Breast epithelium (tissue), 4 donors: Measurements from ENCODE around the gene CIBAR2. TPM values are rescaled to one million over a fixed set of nuclear protein-coding genes. Genes with fewer than 3 reads are reported as not detected.

ENCODE experiments used
- DNase-seq, 2 donors: peaks; one replicate each; pipeline ENCODE4 v3.0.0-alpha.2; 2019; ENCODE audit warnings: low spot score in 2 of 2
- H3K27ac ChIP-seq, 2 donors: fragments of 200-600 bp; sonication (generic) in 1 of 2; one replicate each; pipeline ENCODE4 v1.5.1; 2016 to 2019; ENCODE audit warnings: mild to moderate bottlenecking in 1 of 2
- H3K27me3 ChIP-seq, 2 donors: fragments of 200-600 bp; sonication (generic) in 1 of 2; one replicate each; pipeline versions ENCODE4 v1.5.1 to v1.6.0; 2017 to 2019; ENCODE audit warnings: control low read depth in 1 of 2, mild to moderate bottlenecking in 1 of 2
- H3K36me3 ChIP-seq: fragments of 200-600 bp; one replicate; pipeline ENCODE4 v1.5.1; 2019
- H3K4me1 ChIP-seq, 2 donors: fragments of 200-600 bp; sonication (generic); one replicate each; pipeline ENCODE4 v1.5.1; 2016 to 2019; ENCODE audit warnings: control low read depth in 1 of 2
- H3K4me3 ChIP-seq, 3 donors: fragments of 200-600 bp; sonication (generic); 1 replicate in 2 of 3; 2 replicates in 1 of 3; pipeline ENCODE4 v1.5.1; 2016 to 2019; ENCODE audit warnings: mild to moderate bottlenecking in 3 of 3, moderate library complexity in 2 of 3
- H3K9me3 ChIP-seq, 2 donors: fragments of 200-600 bp; sonication (generic) in 1 of 2; one replicate each; pipeline ENCODE4 v1.5.1; 2016 to 2019; ENCODE audit warnings: control low read depth in 1 of 2
- CTCF ChIP-seq, 3 donors: fragments of 450-650 bp; IDR thresholded peaks; one replicate each; pipeline ENCODE4 v1.5.1; 2016 to 2017; ENCODE audit warnings: antibody characterized with exemption in 3 of 3, mild to moderate bottlenecking in 3 of 3, moderate library complexity in 3 of 3
- POLR2A ChIP-seq: fragments of 450-650 bp; IDR thresholded peaks from one replicate; pipeline ENCODE4 v1.6.1; 2016; ENCODE audit warnings: antibody characterized with exemption, mild to moderate bottlenecking, moderate library complexity
- POLR2AphosphoS5 ChIP-seq, 3 donors: sonication (generic); formaldehyde crosslinking; IDR thresholded peaks; one replicate each; pipeline ENCODE4 v1.6.1; 2017; ENCODE audit warnings: antibody characterized with exemption in 3 of 3
- intact Hi-C: fragments of 100-400 bp; cut with DNase I; formaldehyde crosslinking; loops from one replicate; pipeline ENCODE4 v1.15.1; 2023; ENCODE audit warnings: low total_unique reads
- total RNA-seq, 3 donors: library from RNA; depleted of rRNA; stranded (reverse); fragments of >200 nt; gene quantifications; one replicate each; pipeline ENCODE4 v1.1.0, GENCODE V29; 2016

Gene CIBAR2
- not detected for total RNA-seq

GRCh38 chr16:85112364-85112763 lies at the start of gene CIBAR2:
TSS of gene CIBAR2 (minus strand) at chr16:85112472. CDS start at chr16:85112352, 120 bp downstream.
- Histone ChIP-seq H3K27me3 (no peaks in the 10 kb centered on the region), H3K9me3 (no peaks in the 10 kb centered on the region), H3K4me1 (no peaks in the 10 kb centered on the region), H3K27ac (no peak within 1 kb of the TSS), H3K36me3 (no peaks in the 10 kb centered on the region), H3K4me3 (no peak within 1 kb of the TSS)
- intact Hi-C loops = loop anchor here (10.0 kb wide), 1 partner anchor 132 kb away; no protein-coding TSS in a partner anchor
- no peak for DNase-seq
- TF ChIP-seq POLR2A (no peak), CTCF (IDR thresholded peaks at IDR 0.05) (no peak), POLR2AphosphoS5 (IDR thresholded peaks at IDR 0.05) (no peak)

GRCh38 chr16:85159179-85159980 lies 47.1 kb upstream of the CIBAR2 start:
- intact Hi-C loops = no loop called here
- H3K4me1 ChIP-seq = no peaks in the 10 kb centered on the region

GRCh38 chr16:85158743-85159178 lies 46.5 kb upstream of the CIBAR2 start:
- H3K4me3 ChIP-seq = no peak overlapping the region
- intact Hi-C loops = no loop called here
- no peaks in the 10 kb centered on the region for H3K36me3 ChIP-seq
- H3K27ac ChIP-seq = no peak overlapping the region
- no peaks in the 10 kb centered on the region for H3K4me1 ChIP-seq
- no peak for DNase-seq
- no peak for TF ChIP-seq POLR2A
- H3K9me3 ChIP-seq = no peaks in the 10 kb centered on the region
- H3K27me3 ChIP-seq = no peaks in the 10 kb centered on the region

More at GRCh38 chr16:85159179-85159980, 47.1 kb upstream of the CIBAR2 start:
- H3K27ac ChIP-seq = no peak overlapping the region
- H3K27me3 ChIP-seq = no peaks in the 10 kb centered on the region
- no peak overlapping the region for H3K4me3 ChIP-seq
- H3K36me3 ChIP-seq = no peaks in the 10 kb centered on the region
- DNase-seq = no peak
- TF ChIP-seq CTCF (IDR thresholded peaks at IDR 0.05) = no peak
- no peak for TF ChIP-seq POLR2AphosphoS5 (IDR thresholded peaks at IDR 0.05)
- TF ChIP-seq POLR2A = no peak
- H3K9me3 ChIP-seq = no peaks in the 10 kb centered on the region

GRCh38 chr16:85157813-85158742 lies 45.8 kb upstream of the CIBAR2 start:
- Histone ChIP-seq H3K4me3 (no peak overlapping the region), H3K9me3 (no peaks in the 10 kb centered on the region), H3K27ac (no peak overlapping the region), H3K36me3 (no peaks in the 10 kb centered on the region), H3K27me3 (no peaks in the 10 kb centered on the region), H3K4me1 (no peaks in the 10 kb centered on the region)
- DNase-seq = no peak
- intact Hi-C loops = no loop called here
- TF ChIP-seq POLR2A (no peak), POLR2AphosphoS5 (IDR thresholded peaks at IDR 0.05) (no peak), CTCF (IDR thresholded peaks at IDR 0.05) (no peak)

GRCh38 chr16:85157372-85157771 lies 45.1 kb upstream of the CIBAR2 start:
- Histone ChIP-seq H3K27ac (no peak overlapping the region), H3K27me3 (no peaks in the 10 kb centered on the region), H3K9me3 (no peaks in the 10 kb centered on the region), H3K36me3 (no peaks in the 10 kb centered on the region), H3K4me3 (no peak overlapping the region), H3K4me1 (no peaks in the 10 kb centered on the region)
- intact Hi-C loops = no loop called here
- TF ChIP-seq POLR2A (no peak), CTCF (IDR thresholded peaks at IDR 0.05) (no peak), POLR2AphosphoS5 (IDR thresholded peaks at IDR 0.05) (no peak)
- DNase-seq = no peak
